HepG2 (cell line): ENCODE measurements around the gene DGCR8. TPM values are rescaled to one million over a fixed set of nuclear protein-coding genes. Genes with fewer than 3 reads are reported as not detected.

Source experiments
- ATAC-seq: fragments of 200-7000 bp; cut with Tn5 transposase; 3 replicates; pipeline ENCODE4 v1.9.1; 2020; ENCODE audit warnings: mild to moderate bottlenecking, moderate library complexity
- BruUV-seq: library from RNA; stranded (reverse); fragments of 400-500 nt; replicated peaks from 2 replicates; lab custom pipeline; 2021; lab: Mats Ljungman, UMichigan
- CTCF ChIA-PET: fragments of 300-600 bp; formaldehyde crosslinking; extraction: SDS; loops from one replicate; lab custom pipeline; 2021; ENCODE audit warnings: low total read pairs, inconsistent platforms, low intra/inter-chr PET ratio; lab: Yijun Ruan, JAX
- POLR2A ChIA-PET: fragments of 350-600 bp; sonication (Branson Sonifier 250); formaldehyde crosslinking; loops from one replicate; lab custom pipeline; 2020; ENCODE audit warnings: antibody characterized with exemption, inconsistent platforms; lab: Yijun Ruan, JAX
- DNase-seq: peaks from one replicate; pipeline ENCODE4 v3.0.0-alpha.2; 2015; ENCODE audit warnings: low spot score
- FAIRE-seq: peaks from 3 replicates; lab custom pipeline; 2011; peaks lifted over from hg19 to GRCh38; lab: Jason Lieb, UNC
- H2AFZ ChIP-seq: one replicate; pipeline ENCODE4 v1.6.1; 2011; ENCODE audit warnings: low read length, inconsistent platforms
- H3K27ac ChIP-seq: fragments of 300-600 bp; 3 replicates; pipeline ENCODE4 v1.8.0; 2011; ENCODE audit warnings: mixed run types, mild to moderate bottlenecking, mixed read lengths, low read length, inconsistent platforms; ENCODE audit not compliant: insufficient read depth; ENCODE audit errors: extremely low read length
- H3K27me3 ChIP-seq, 2 experiments: fragments of 200-600 bp in 1 of 2; 2 replicates in 1 of 2; 3 replicates in 1 of 2; pipeline versions ENCODE4 v1.6.0 to v1.8.0; 2011; ENCODE audit warnings: low read length in 2 of 2, mild to moderate bottlenecking in 2 of 2, moderate library complexity in 2 of 2, inconsistent platforms in 1 of 2; ENCODE audit not compliant: insufficient read depth in 2 of 2, control insufficient read depth in 1 of 2
- H3K36me3 ChIP-seq, 2 experiments: fragments of 200-600 bp in 1 of 2; replicated peaks in 1 of 2; 2 replicates in 1 of 2; 3 replicates in 1 of 2; pipeline versions ENCODE4 v1.5.1 to v1.8.0; 2011; ENCODE audit warnings: low read length in 2 of 2, inconsistent platforms in 1 of 2; ENCODE audit not compliant: insufficient read depth in 2 of 2, control insufficient read depth in 1 of 2
- H3K4me1 ChIP-seq: 2 replicates; pipeline ENCODE4 v1.5.1; 2012; ENCODE audit warnings: low read length, inconsistent platforms; ENCODE audit not compliant: insufficient read depth
- H3K4me2 ChIP-seq: 2 replicates; pipeline ENCODE4 v1.6.0; 2011; ENCODE audit warnings: low read depth, low read length, inconsistent platforms
- H3K4me3 ChIP-seq, 3 experiments: fragments of 200-600 bp in 1 of 3; sonication (generic), shearing (Covaris generic) in 1 of 3; replicated peaks in 1 of 3; 2 replicates each; pipeline ENCODE4 v1.5.1; 2011 to 2016; ENCODE audit warnings: low read length in 3 of 3, inconsistent platforms in 2 of 3, low read depth in 2 of 3, mild to moderate bottlenecking in 2 of 3, control low read depth in 1 of 3, mixed read lengths in 1 of 3; ENCODE audit not compliant: insufficient read depth in 1 of 3
- H3K79me2 ChIP-seq: one replicate; pipeline ENCODE4 v1.6.1; 2011; ENCODE audit warnings: low read length, inconsistent platforms; ENCODE audit not compliant: insufficient read depth
- H3K9ac ChIP-seq: 2 replicates; pipeline ENCODE4 v1.6.0; 2011; ENCODE audit warnings: mild to moderate bottlenecking, low read depth, low read length, inconsistent platforms; ENCODE audit not compliant: insufficient read depth
- H3K9me3 ChIP-seq: 2 replicates; pipeline ENCODE4 v1.5.1; 2012; ENCODE audit warnings: mild to moderate bottlenecking, low read length
- H4K20me1 ChIP-seq: 2 replicates; pipeline ENCODE4 v1.6.0; 2011; ENCODE audit warnings: inconsistent platforms, mild to moderate bottlenecking, low read length, moderate library complexity; ENCODE audit not compliant: insufficient read depth
- BHLHE40 ChIP-seq: IDR thresholded peaks from 2 replicates; pipeline ENCODE4 v1.6.1; 2011; ENCODE audit warnings: low read length, improper control_type of control experiment
- CC2D1A ChIP-seq: sonication (generic); formaldehyde crosslinking; IDR thresholded peaks from 2 replicates; pipeline ENCODE4 v1.8.1; 2023; ENCODE audit warnings: mild to moderate bottlenecking, missing genetic modification reagents
- ELF3 ChIP-seq: IDR thresholded peaks from 2 replicates; pipeline ENCODE4 v1.6.1; 2016; ENCODE audit warnings: missing genetic modification reagents, missing compliant biosample characterization
- HBP1 ChIP-seq: IDR thresholded peaks from 2 replicates; pipeline ENCODE4 v1.6.1; 2016; ENCODE audit warnings: low read depth, control low read depth
- KMT2A ChIP-seq: sonication (generic); formaldehyde crosslinking; IDR thresholded peaks from 2 replicates; pipeline ENCODE4 v1.4.0; 2020; ENCODE audit warnings: missing genetic modification reagents
- RBM22 ChIP-seq: fragments of 200-400 bp; formaldehyde crosslinking; optimal IDR thresholded peaks from 2 replicates; pipeline ENCODE3; 2017; ENCODE audit warnings: mild to moderate bottlenecking, low read length, moderate library complexity
- TCF7L2 ChIP-seq: IDR thresholded peaks from 2 replicates; pipeline ENCODE4 v1.6.1; 2011; ENCODE audit warnings: mild to moderate bottlenecking, low read depth, low read length, moderate library complexity
- TEAD2 ChIP-seq: sonication (generic); formaldehyde crosslinking; IDR thresholded peaks from 2 replicates; pipeline ENCODE4 v1.9.0; 2021; ENCODE audit warnings: missing genetic modification reagents
- TFAP4 ChIP-seq: sonication (generic); IDR thresholded peaks from 2 replicates; pipeline ENCODE4 v1.6.1; 2016; ENCODE audit warnings: low read depth, borderline replicate concordance
- ZBTB43 ChIP-seq: sonication (generic); formaldehyde crosslinking; conservative IDR thresholded peaks from 2 replicates; pipeline ENCODE4 v1.4.0; 2020; ENCODE audit warnings: missing genetic modification reagents
- ZNF275 ChIP-seq: sonication (generic); formaldehyde crosslinking; IDR thresholded peaks from 2 replicates; pipeline ENCODE4 v1.8.0; 2022; ENCODE audit warnings: missing genetic modification reagents, mild to moderate bottlenecking, inconsistent platforms, borderline replicate concordance
- ZNF3 ChIP-seq: IDR thresholded peaks from 2 replicates; pipeline ENCODE4 v1.7.0; 2017; ENCODE audit warnings: inconsistent platforms
- ZNF383 ChIP-seq: sonication (generic); formaldehyde crosslinking; IDR thresholded peaks from 2 replicates; pipeline ENCODE4 v1.4.0; 2020; ENCODE audit warnings: missing genetic modification reagents, mild to moderate bottlenecking, borderline replicate concordance
- WGBS: methylation state at CpG from one replicate; pipeline ENCODE4 v1.1.6; 2017; ENCODE audit warnings: low lambda C conversion rate; 5-methylcytosine and 5-hydroxymethylcytosine counted together
- in situ Hi-C: cut with HindIII; loops from 2 replicates; pipeline ENCODE4 v1.10.0; 2017; ENCODE audit warnings: low pct_unique_long_range_greater_than_20kb; ENCODE audit not compliant: extremely low pct_ligation_motif_present
- intact Hi-C: fragments of 100-400 bp; cut with micrococcal nuclease; formaldehyde crosslinking; loops from one replicate; pipeline ENCODE4 v1.10.0; 2022; ENCODE audit not compliant: unreplicated experiment
- polyA plus RNA-seq, 8 experiments: library from polyadenylated mRNA; depleted of rRNA in 3 of 8; stranded (reverse) in 7 of 8; unstranded in 1 of 8; fragments of >200 nt; fragmentation: Illumina TruSeq in 4 of 8; extraction: Trizol in 4 of 8; gene quantifications; 2 replicates each; pipeline versions ENCODE4 v1.2.1 to v1.2.3, GENCODE V29; 2011 to 2016; ENCODE audit warnings: low read depth in 4 of 8, missing spikeins in 1 of 8, mixed read lengths in 1 of 8; ENCODE audit not compliant: insufficient read depth in 1 of 8
- total RNA-seq, 5 experiments: library from RNA; depleted of rRNA; stranded (reverse); fragments of >200 nt; fragmentation: Illumina TruSeq; extraction: Trizol; gene quantifications; 2 replicates each; pipeline ENCODE4 v1.2.3, GENCODE V29; 2016; ENCODE audit warnings: low read depth in 1 of 5

DGCR8 gene
- total and polyA plus RNA-seq, 2 of the 13 experiments (the other 11 are each of a cell fraction or from before 2014, with no cell fraction given): 10.2 to 23.2 TPM

- BruUV-seq: no TSS peak
- TF ChIP-seq TCF7L2 (no peak), ZNF383 (CRISPR knock-in tag) (no peak), ZBTB43 (CRISPR knock-in tag) (no peak), RBM22 (no peak), TFAP4 (no peak)
- ChIA-PET POLR2A (no interaction called here), CTCF (no interaction called here)
- intact Hi-C loops (no loop called here), in situ Hi-C loops (no loop called here)
- Histone ChIP-seq H4K20me1 (no peaks in the 10 kb centered on the region), H3K27ac (no peak overlapping the region), H3K9me3 (no peaks in the 10 kb centered on the region), H3K9ac (no peak overlapping the region), H3K27me3 (no peaks in the 10 kb centered on the region), H3K4me3 (no peak overlapping the region), H2AFZ (no peak overlapping the region), H3K79me2 (no peaks in the 10 kb centered on the region), H3K36me3 (peaks cover 0 to 15% of the 10 kb centered on the region in 2 experiments; a peak in 3 of 5 replicates), H3K4me1 (no peaks in the 10 kb centered on the region), H3K4me2 (no peak overlapping the region)
- WGBS: 92% methylated on average over 7 of the region's 7 CpGs
- no peak for DNase-seq
- ATAC-seq: no peak
- no peak for FAIRE-seq
These were observed 41.5 kb upstream of the DGCR8 start for GRCh38 chr22:20038574-20038973.

GRCh38 chr22:20039683-20040325, 40.2 kb upstream of the DGCR8 start:
- intact Hi-C loops (no loop called here), in situ Hi-C loops (no loop called here)
- Histone ChIP-seq H4K20me1 (no peaks in the 10 kb centered on the region), H3K9ac (no peak overlapping the region), H3K4me3 (no peak overlapping the region), H3K27me3 (no peaks in the 10 kb centered on the region), H3K27ac (no peak overlapping the region), H3K79me2 (no peaks in the 10 kb centered on the region), H3K4me2 (no peak overlapping the region), H3K36me3 (peaks cover 0 to 23% of the 10 kb centered on the region in 2 experiments; a peak in 3 of 5 replicates), H3K4me1 (no peaks in the 10 kb centered on the region), H3K9me3 (no peaks in the 10 kb centered on the region), H2AFZ (no peak overlapping the region)
- no TSS peak for BruUV-seq
- no peak for DNase-seq
- no peak for FAIRE-seq
- WGBS: 96% methylated on average over 4 of the region's 9 CpGs
- ChIA-PET CTCF (no interaction called here), POLR2A (no interaction called here)
- ATAC-seq: no peak
- TF ChIP-seq ZNF3 (CRISPR knock-in tag): no peak
- no peak for TF ChIP-seq KMT2A
- TF ChIP-seq ZNF275 (CRISPR knock-in tag): no peak
- TF ChIP-seq CC2D1A (CRISPR knock-in tag): no peak
- TF ChIP-seq HBP1 (CRISPR knock-in tag): no peak
- no peak for TF ChIP-seq BHLHE40
- TF ChIP-seq TEAD2 (CRISPR knock-in tag): no peak
- TF ChIP-seq ELF3 (CRISPR knock-in tag): no peak
